Pancreas (tissue), 10 donors: Measurements from ENCODE around the gene MAPK7. TPM values are rescaled to one million over a fixed set of nuclear protein-coding genes. Genes with fewer than 3 reads are reported as not detected.

Source experiments
- ATAC-seq, 4 donors: fragments of 200-7000 bp; cut with Tn5 transposase; one replicate each; pipeline versions ENCODE4 v1.8.0 to v1.9.1; 2020; ENCODE audit warnings: mild to moderate bottlenecking in 4 of 4, moderate library complexity in 4 of 4
- DNase-seq, 6 donors: peaks; one replicate each; pipeline ENCODE4 v3.0.0-alpha.2; 2020
- FAIRE-seq: peaks from 2 replicates; lab custom pipeline; 2012; peaks lifted over from hg19 to GRCh38; lab: Jason Lieb, UNC
- H3K27ac ChIP-seq, 4 donors: fragments of 200-600 bp; sonication (generic); 1 replicate in 3 of 4; 2 replicates in 1 of 4; pipeline versions ENCODE4 v1.5.0 to v1.8.0; 2020
- H3K27me3 ChIP-seq, 4 donors: fragments of 200-600 bp; one replicate each; pipeline ENCODE4 v1.8.0; 2021
- H3K36me3 ChIP-seq, 3 donors: fragments of 200-600 bp; sonication (generic) in 1 of 3; one replicate each; pipeline versions ENCODE4 v1.5.0 to v1.8.0; 2020 to 2021
- H3K4me1 ChIP-seq, 3 donors: fragments of 200-600 bp; one replicate each; pipeline ENCODE4 v1.8.0; 2021
- H3K4me3 ChIP-seq, 4 donors: fragments of 200-600 bp; sonication (generic) in 2 of 4; one replicate each; pipeline versions ENCODE4 v1.5.0 to v1.8.0; 2020 to 2021
- H3K9me3 ChIP-seq, 4 donors: fragments of 200-600 bp; one replicate each; pipeline ENCODE4 v1.8.0; 2021
- CTCF ChIP-seq, 4 donors: fragments of 200-600 bp; sonication (generic) in 3 of 4; IDR thresholded peaks; one replicate each; pipeline versions ENCODE4 v1.5.0 to v1.8.0; 2021; ENCODE audit warnings: antibody characterized with exemption in 4 of 4
- WGBS, 2 donors: extraction: QIAGEN DNeasy Blood & Tissue Kit; methylation state at CpG; one replicate each; pipeline ENCODE4 v1.1.7; 2013; 5-methylcytosine and 5-hydroxymethylcytosine counted together
- intact Hi-C, 3 donors: fragments of 100-400 bp; cut with DNase I; formaldehyde crosslinking; loops; one replicate each; pipeline versions ENCODE4 v1.11.1 to v1.14.2; 2022
- polyA plus RNA-seq, 2 donors: library from polyadenylated mRNA; stranded (reverse); fragments of 200-250 nt; gene quantifications; one replicate each; pipeline ENCODE4 v1.2.3, GENCODE V29; 2013
- total RNA-seq, 6 donors: library from RNA; stranded (reverse); fragmentation: NEBNext Ultra II Directional in 4 of 6; extraction: Animal tissue kit (Norgen Biotek cat#: 25700) in 4 of 6; gene quantifications; one replicate each; pipeline versions ENCODE4 v1.2.1 to v1.2.4, GENCODE V29; 2021 to 2023
- donor health status: healthy with polysubstance abuse.
- donor health status: DM: no; HTN: no; CAD: no; lungs with moderate emphysema.
- donor health status: DM: no; HTN: no; CAD: no.
- donor health status: control.
- donor health status: control.
- donor health status: Bipolar disorder and iron deficiency.
- donor health status: DM: yes; HTN: yes; CAD: no.
- donor health status: DM: no; HTN: no; CAD: no.
- donor health status: DM: no; HTN: no; CAD: no.
- donor health status: DM: yes; HTN: yes; CAD: no.

The MAPK7 gene
- total and polyA plus RNA-seq, 8 donors = 3.4 to 10.5 (median 7.9) TPM

- DNase-seq (peak in 1 of 6 donors; percentile 50), FAIRE-seq (no peak), ATAC-seq (no peak)
- peaks cover 2 to 16% (median 12%) of the 10 kb centered on the region in 3 donors for H3K36me3 ChIP-seq
- H3K4me3 ChIP-seq = no peak overlapping the region
- no peaks in the 10 kb centered on the region for H3K27me3 ChIP-seq
- 93 to 95% methylated on average over 31 of the region's 31 CpGs for WGBS, 2 donors
- peaks cover 1 to 7% (median 4%) of the 10 kb centered on the region in 3 donors for H3K4me1 ChIP-seq
- TF ChIP-seq CTCF (IDR thresholded peaks at IDR 0.05) = no peak
- H3K9me3 ChIP-seq = no peaks in the 10 kb centered on the region
- H3K27ac ChIP-seq = no peak overlapping the region
- intact Hi-C loops = no loop called here
Observed at GRCh38 chr17:19381741-19382444, 3.6 kb downstream of the MAPK7 start.

- H3K36me3 ChIP-seq = peaks cover 2 to 16% (median 12%) of the 10 kb centered on the region in 3 donors
- 89 to 91% methylated on average over 13 of the region's 13 CpGs for WGBS, 2 donors
Observed at GRCh38 chr17:19382531-19383444, 4.5 kb downstream of the MAPK7 start.

GRCh38 chr17:19383681-19384470 lies 5.6 kb downstream of the MAPK7 start:
- no peaks in the 10 kb centered on the region for H3K27me3 ChIP-seq
- H3K4me3 ChIP-seq = no peak overlapping the region
- TF ChIP-seq CTCF (IDR thresholded peaks at IDR 0.05) = no peak
- peaks cover 0 to 7% (median 0%) of the 10 kb centered on the region in 3 donors for H3K4me1 ChIP-seq
- intact Hi-C loops = no loop called here
- H3K9me3 ChIP-seq = no peaks in the 10 kb centered on the region
- H3K36me3 ChIP-seq = peaks cover 2 to 16% (median 12%) of the 10 kb centered on the region in 3 donors
- 87 to 92% methylated on average over 6 of the region's 6 CpGs for WGBS, 2 donors
- H3K27ac ChIP-seq = no peak overlapping the region
- ATAC-seq = no peak
- no peak for DNase-seq
- no peak for FAIRE-seq

More at GRCh38 chr17:19382531-19383444, 4.5 kb downstream of the MAPK7 start:
- Histone ChIP-seq H3K4me1 (peaks cover 0 to 7% (median 0%) of the 10 kb centered on the region in 3 donors), H3K9me3 (no peaks in the 10 kb centered on the region), H3K4me3 (no peak overlapping the region), H3K27me3 (no peaks in the 10 kb centered on the region), H3K27ac (no peak overlapping the region)
- DNase-seq (no peak), FAIRE-seq (no peak), ATAC-seq (no peak)
- TF ChIP-seq CTCF (IDR thresholded peaks at IDR 0.05) = no peak
- intact Hi-C loops = no loop called here

GRCh38 chr17:19384723-19385391 lies 6.6 kb downstream of the MAPK7 start:
- TF ChIP-seq CTCF (IDR thresholded peaks at IDR 0.05) = no peak
- DNase-seq = peak in 1 of 6 donors; percentile 53
- H3K27me3 ChIP-seq = no peaks in the 10 kb centered on the region
- intact Hi-C loops = no loop called here
- 82 to 87% methylated on average over 16 of the region's 16 CpGs for WGBS, 2 donors
- H3K4me1 ChIP-seq = no peaks in the 10 kb centered on the region
- no peak overlapping the region for H3K4me3 ChIP-seq
- H3K9me3 ChIP-seq = no peaks in the 10 kb centered on the region
- H3K27ac ChIP-seq = no peak overlapping the region
- peak in 3 of 4 donors; percentile 17 to 42 (median 39) for ATAC-seq
- H3K36me3 ChIP-seq = peaks cover 2 to 16% (median 12%) of the 10 kb centered on the region in 3 donors
- no peak for FAIRE-seq
